Cardiac ventricle fibroblast (primary cell): Measurements from ENCODE around the gene ULBP1. TPM values are rescaled to one million over a fixed set of nuclear protein-coding genes. Genes with fewer than 3 reads are reported as not detected.

Experiments used
- total RNA-seq: library from RNA; depleted of rRNA; stranded (reverse); fragments of >200 nt; gene quantifications from 2 replicates; pipeline ENCODE4 v1.2.3, GENCODE V29; 2015

Gene ULBP1
- 0.06 and 0.10 TPM in 2 replicates for total RNA-seq

GRCh38 chr6:149963462-149964307, at the start of gene ULBP1:
TSS of gene ULBP1 (plus strand) at chr6:149963943. CDS start at chr6:149964050, 107 bp downstream.

GRCh38 chr6:149922642-149923326, 41.0 kb upstream of the ULBP1 start, which contains the start of gene RAET1G:
TSS of gene RAET1G (minus strand) at chr6:149923121. CDS start at chr6:149923010, 111 bp downstream.

GRCh38 chr6:149941583-149942460, 21.9 kb upstream of the ULBP1 start, which contains the start of gene ULBP2:
TSS of gene ULBP2 (plus strand) at chr6:149942014. CDS start at chr6:149942073, 59 bp downstream.

Other genes with a start within 250 kb of the ULBP1 start
- 12.5 and 17.7 TPM in 2 replicates for gene LATS1, start 245.8 kb upstream of the ULBP1 start, total RNA-seq
- 24.4 and 27.1 TPM in 2 replicates for gene NUP43, start 217.4 kb upstream of the ULBP1 start, total RNA-seq
- gene PCMT1, start 214.2 kb upstream of the ULBP1 start, total RNA-seq = 91.9 and 98.0 TPM in 2 replicates
- gene LRP11, start 99.6 kb upstream of the ULBP1 start, total RNA-seq = 26.2 and 44.3 TPM in 2 replicates
- gene RAET1E, start 65.8 kb upstream of the ULBP1 start, total RNA-seq = 0.06 TPM in 1 of 2 replicates, not detected in the other
- 1.9 and 2.8 TPM in 2 replicates for gene RAET1G, start 40.8 kb upstream of the ULBP1 start, total RNA-seq
- 0.62 and 1.8 TPM in 2 replicates for gene ULBP2, start 21.9 kb upstream of the ULBP1 start, total RNA-seq
- gene RAET1L, start 61.6 kb downstream of the ULBP1 start, total RNA-seq = not detected in 2 replicates
- 3.0 and 3.2 TPM in 2 replicates for gene ULBP3, start 105.2 kb downstream of the ULBP1 start, total RNA-seq
- 1.2 TPM in 1 of 2 replicates, not detected in the other for gene PPP1R14C, start 179.1 kb downstream of the ULBP1 start, total RNA-seq